ENCODE results near the gene MGA.

- TF ChIP-seq ARNTL (CRISPR knock-in tag; IDR thresholded peaks at IDR 0.05; ENCODE audit: borderline replicate concordance, low read depth) (no peak), ZFP30 (CRISPR knock-in tag; IDR thresholded peaks at IDR 0.05) (no peak), ZNF70 (CRISPR knock-in tag; IDR thresholded peaks at IDR 0.05) (no peak), PATZ1 (CRISPR knock-in tag; IDR thresholded peaks at IDR 0.05; ENCODE audit: borderline replicate concordance) (no peak), POU6F1 (CRISPR knock-in tag; IDR thresholded peaks at IDR 0.05; ENCODE audit: borderline replicate concordance, low read depth) (no peak), TOX (CRISPR knock-in tag; IDR thresholded peaks at IDR 0.05; ENCODE audit: borderline replicate concordance) (no peak), GLIS3 (CRISPR knock-in tag; IDR thresholded peaks at IDR 0.05) (no peak), CREB5 (CRISPR knock-in tag; IDR thresholded peaks at IDR 0.05; ENCODE audit: low read depth) (no peak), SNAI2 (CRISPR knock-in tag; IDR thresholded peaks at IDR 0.05) (no peak), ZNF565 (CRISPR knock-in tag; conservative IDR thresholded peaks at IDR 0.05; ENCODE audit: low read depth) (no peak), ESRRG (CRISPR knock-in tag; IDR thresholded peaks at IDR 0.05) (no peak), ISL1 (CRISPR knock-in tag; IDR thresholded peaks at IDR 0.05) (no peak)
Observed at GRCh38 chr15:41637086-41637485, 23.1 kb upstream of the MGA start.

All from SK-N-SH treated with all-trans-retinoic acid at 6 μM for 48 hours (cell line).